HEK293T (cell line): Measurements from ENCODE around the gene TSPAN18.

Experiments used
- FOXA1 ChIP-seq: fragments of 450-650 bp; IDR thresholded peaks from 2 replicates; pipeline ENCODE4 v1.6.1; 2016; ENCODE audit warnings: mild to moderate bottlenecking
- TF ChIP-seq, protein P1 (sequence below): fragments of 450-650 bp; IDR thresholded peaks from 2 replicates; pipeline ENCODE4 v1.6.1; 2016

DNA sequence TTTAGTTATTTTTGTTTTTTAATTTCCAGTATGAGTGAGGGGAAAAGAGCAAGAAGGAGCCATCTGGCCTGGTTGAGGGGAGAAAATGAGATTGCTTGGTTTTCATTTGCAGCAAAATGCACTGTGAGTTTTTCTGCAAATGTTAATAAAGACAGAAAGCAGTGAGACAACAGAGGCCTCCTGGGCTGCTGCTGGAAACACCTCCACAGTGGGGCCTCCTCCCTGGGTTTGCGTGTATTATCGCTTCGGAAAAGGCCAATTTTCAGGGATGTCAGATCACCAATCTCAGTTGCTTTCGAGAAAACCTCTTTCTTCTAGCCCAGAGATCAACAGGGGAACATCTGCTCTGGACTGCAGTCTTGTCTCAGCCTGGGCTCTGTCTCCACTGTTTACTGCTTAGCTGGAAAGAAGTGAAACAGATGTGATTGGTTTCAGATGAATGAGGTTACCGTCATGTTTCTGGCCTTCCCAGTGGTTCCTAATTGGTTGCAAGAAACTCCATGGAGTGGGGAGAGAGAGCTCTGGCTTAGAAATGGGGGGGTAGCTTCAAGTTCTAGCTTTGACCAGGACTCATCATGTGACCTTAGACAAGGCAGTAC lies 17.3 kb downstream of the TSPAN18 start:
- TF ChIP-seq, protein P1, sequence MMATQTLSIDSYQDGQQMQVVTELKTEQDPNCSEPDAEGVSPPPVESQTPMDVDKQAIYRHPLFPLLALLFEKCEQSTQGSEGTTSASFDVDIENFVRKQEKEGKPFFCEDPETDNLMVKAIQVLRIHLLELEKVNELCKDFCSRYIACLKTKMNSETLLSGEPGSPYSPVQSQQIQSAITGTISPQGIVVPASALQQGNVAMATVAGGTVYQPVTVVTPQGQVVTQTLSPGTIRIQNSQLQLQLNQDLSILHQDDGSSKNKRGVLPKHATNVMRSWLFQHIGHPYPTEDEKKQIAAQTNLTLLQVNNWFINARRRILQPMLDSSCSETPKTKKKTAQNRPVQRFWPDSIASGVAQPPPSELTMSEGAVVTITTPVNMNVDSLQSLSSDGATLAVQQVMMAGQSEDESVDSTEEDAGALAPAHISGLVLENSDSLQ: no peak
- TF ChIP-seq FOXA1: no peak
